HL-60/S4 treated with phorbol 12-myristate 13-acetate at 8.2 ng/mL for 4 days and 3 days (cell line): Measurements from ENCODE around the gene NAB1.

Experiments
- in situ Hi-C: fragments of 300-500 bp; cut with MboI; formaldehyde crosslinking; loops from 2 replicates; pipeline ENCODE4 v1.15.0; 2022; ENCODE audit warnings: low sequenced_read_pairs

The NAB1 gene

DNA sequence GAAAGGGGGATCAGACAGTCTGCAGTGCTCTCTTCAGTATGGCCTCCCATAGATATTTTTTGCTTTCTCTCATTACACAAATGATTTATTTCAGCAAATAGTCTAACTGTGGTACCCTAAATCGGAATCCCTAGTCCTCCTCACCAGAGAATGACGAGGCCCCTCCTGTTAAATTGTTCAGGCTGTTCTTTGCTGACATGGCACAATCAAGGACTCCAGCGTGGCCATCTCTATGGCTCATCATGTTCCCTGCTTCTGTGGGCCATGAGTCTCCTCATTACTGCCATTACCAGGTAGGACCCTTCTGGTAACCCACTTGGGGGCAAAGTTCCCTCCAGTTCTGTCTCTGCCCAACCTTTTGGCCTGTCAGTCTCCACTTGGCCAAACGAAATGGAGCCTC is 62.2 kb downstream of the NAB1 start:
- in situ Hi-C loops, result no loop called here

DNA sequence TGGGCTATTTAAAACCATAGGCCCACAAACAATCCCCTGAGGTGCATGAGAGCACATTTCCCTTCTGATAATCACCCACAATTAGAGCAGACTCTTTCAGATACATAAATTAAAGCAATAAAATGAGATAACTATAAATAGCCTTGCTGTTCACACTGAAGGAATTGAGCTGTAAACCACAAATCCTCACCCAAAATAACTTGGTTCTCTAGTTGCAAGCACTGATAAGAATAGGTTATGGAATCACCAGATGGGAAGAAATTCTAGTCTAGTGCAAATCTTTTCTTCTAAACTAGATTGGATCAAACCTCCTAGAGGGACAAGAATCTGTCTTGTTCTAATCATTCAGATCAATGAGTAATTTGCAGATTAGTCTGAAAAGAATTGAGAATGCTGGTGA is 64.6 kb downstream of the NAB1 start:
- in situ Hi-C loops, result no loop called here

DNA sequence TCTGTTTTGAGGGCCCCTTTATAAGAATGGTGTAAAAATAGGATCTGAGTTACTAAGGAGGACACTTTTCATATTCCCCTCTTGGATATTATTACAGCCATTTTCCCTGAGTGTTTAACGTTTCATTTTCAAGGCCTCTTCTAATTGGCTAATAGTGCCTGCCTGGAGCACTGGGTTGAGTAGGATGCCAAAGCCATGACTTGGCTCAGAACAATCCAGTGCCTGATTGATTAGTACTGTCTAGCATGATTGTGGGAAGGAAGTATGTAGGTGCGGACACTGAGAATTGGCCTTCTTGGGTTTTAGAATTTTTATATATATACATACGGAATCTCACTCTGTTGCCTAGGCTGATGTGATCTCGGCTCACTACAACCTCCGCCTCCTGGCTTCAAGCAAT is 66.1 kb downstream of the NAB1 start:
- in situ Hi-C loops, result no loop called here

DNA sequence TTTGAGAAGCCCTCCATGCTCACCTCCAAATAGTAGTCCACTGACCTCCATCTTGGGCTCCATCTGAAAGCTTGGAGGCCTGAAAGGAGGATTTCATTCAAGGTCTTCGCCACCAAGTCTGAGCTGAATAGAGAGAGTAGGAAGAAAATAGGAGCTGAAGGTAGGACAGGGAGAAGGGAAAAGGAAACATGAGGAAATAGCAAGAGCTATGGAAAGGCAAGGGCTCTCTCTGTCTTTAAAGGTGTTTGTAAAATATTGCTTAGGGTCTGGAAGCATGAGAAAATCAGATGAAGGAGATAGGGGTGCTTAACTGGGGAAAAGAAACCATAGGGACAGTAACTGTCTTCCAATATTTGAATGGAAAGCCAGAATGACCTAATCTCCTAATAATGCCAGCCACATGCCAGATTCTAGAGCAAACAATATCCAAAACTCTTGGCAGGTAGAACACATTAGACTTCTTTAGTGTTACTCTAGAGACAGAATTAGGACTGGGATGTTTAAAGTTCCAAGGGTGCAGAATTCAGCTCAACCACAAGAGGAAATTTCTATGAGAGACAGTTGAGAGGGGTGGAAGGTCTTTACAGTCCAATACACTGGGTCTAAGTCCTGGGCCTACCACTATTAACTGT is 67.4 kb downstream of the NAB1 start:
- in situ Hi-C loops, result no loop called here

DNA sequence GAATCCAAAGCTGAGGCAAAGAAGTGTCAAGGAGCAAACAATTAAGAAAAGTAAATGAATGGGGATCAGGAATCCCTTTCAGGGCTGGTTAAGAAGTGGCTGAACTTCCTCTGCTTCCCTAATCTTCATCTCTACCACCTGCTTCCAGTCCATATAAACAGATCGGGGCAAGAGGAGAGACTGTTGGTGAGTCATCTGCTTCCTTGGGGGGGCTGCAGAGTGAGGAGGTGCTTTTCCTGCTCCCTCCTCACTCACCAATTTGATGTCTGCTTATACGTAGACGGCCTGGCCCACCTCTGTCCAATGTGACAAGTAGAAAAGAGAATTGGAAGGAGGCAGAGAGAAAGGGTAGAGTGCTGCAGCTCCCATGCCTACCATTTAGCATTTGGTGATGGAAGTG is 68.4 kb downstream of the NAB1 start:
- in situ Hi-C loops, result no loop called here

DNA sequence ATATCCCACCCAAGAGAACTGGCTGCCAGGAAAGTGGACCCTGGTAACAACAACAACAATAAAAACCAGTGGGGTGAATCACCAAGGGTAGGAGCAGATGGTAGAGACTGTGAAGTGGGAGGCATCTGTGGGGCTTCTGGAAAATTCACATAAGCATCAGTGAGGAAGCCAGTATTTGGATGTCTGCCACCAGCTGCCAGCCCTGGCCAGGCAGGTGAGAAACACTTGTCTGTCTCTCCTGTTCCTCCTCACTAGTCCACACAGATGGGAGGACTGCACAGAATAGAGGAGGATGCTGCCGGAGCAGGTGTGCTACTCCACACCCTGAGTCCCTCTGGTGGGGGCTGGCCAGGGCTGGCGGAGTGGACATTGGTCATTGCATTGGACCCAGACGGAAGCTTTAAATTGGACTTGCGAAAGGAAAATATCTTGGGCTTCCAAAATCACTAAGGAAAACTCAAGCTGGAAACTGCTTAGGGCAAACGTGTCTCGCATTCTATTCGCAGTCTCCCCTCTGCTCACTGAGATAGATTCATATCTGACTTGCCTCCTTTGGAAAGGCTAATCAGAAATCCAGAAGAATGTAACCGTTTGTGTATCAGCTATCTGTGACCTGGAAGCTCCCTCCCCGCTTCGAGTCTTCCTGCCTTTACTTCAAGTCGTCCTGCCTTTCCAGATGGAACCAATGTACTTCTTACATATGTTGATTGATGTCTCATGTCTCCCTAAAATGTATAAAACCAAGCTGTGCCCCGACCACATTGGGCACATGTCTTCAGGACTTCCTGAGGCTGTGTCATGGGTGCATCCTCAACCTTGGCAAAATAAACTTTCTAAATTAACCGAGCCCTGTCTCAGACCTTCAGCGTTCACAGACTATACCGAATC is 69.1 kb downstream of the NAB1 start:
- in situ Hi-C loops, result no loop called here

DNA sequence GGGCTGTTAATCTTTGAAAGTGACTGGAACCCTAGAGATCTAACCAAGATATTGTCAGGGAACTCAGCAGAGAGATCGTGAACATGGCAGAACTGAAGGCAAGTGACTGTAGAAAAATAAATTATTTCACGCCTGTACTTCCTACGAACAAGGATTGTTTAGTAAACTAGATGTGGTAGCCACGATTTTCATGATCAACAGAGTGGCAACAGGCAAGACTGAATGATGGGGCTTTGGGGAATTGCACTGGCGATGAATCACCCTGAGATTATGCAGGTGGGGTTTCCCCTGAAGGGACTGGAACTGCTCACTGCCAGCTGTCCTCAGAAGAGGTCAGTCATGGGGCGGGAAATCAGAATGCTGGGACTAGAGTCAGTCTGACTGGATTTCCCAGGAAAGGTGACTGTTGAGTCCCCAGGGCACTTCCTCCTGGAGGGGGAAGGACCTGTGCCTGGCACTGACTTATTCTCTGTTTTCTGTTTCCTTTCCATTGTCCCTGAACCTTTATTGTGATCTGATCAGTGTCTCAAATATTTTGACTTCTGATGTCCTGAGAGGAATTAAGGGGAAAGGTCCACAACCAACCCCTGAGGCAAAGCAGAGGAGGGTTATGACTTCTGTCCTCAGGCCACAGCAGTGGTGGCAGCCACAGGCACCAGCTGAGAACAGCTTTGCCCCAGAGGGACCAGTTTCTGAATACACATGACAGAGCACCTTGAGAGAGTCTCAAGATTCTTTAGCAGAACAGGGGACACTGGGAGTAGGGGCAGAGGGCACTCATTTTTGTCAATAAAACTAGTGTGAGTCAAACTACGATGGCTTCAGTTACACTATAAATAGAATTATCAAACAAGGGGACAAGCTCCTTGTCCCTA is 70.0 kb downstream of the NAB1 start:
- in situ Hi-C loops, result no loop called here

DNA sequence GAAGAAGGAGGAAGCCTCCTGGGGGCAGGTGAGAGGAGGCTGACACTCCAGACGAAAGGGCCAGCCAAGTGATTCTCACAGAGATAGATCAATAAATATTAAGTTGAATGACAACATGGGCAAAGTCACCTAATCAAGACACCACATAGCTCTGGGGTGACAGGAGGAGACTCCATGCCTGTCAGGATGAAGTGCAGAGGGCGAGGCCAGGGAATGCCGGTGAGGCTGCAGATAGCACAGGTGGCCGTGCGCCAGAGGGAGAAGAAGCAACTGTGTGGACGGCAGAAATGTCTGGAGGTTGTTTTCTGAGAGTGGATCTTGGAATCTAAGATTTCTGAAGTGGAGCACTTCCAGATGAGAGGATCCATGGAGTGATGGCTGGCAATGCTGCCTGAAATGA is 71.4 kb downstream of the NAB1 start:
- in situ Hi-C loops, result no loop called here

DNA sequence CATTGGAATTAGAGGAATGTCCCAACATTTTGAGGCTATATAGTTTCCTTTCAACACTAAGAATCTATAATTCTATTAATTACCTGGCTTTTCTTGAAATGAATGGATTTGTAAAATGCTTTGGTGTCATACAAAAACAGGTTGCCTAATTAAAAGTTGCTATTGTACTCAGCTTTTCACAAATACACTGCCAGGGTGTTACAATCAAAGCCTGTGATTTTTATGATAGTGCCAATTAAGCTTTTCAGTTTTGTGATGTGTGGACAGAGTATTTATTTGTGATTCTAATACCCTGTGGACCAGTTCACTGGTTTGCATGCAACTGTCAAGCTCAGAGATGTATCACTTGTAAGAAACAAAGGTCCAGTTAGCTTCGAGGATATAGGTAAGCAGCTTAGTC is 71.8 kb downstream of the NAB1 start:
- in situ Hi-C loops, result no loop called here

DNA sequence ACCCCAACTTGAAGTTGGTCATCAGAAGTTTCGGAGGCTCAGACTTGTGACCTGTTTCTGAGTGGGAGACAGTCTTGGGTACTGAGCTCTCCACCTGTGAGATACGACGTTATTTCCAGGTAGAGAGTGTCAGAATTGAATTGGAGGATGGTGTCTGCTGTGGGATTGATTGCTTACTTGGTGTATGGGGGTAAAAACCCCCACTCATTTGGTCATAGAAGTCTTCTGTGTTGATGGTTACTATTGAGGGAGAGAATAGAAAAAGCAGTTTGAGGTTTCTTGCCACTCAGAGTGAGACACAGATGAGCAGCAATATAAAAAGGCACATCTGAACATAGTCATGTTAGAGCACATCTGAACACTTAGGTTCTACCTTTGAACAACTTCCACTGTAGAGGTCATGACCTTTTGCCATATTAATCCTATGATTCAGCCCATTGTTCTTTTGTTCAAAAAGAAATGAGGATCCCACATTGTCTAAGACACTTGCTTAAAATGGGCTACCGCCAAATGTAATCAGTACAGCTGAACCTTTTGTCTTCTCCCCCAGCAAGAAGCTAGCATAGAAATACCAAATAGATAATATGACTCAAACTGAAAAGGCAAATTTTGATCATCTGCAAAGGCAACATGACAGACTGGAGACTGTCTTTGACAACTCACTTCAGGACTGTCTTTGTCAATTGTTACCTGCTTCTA is 73.3 kb downstream of the NAB1 start:
- in situ Hi-C loops, result no loop called here

DNA sequence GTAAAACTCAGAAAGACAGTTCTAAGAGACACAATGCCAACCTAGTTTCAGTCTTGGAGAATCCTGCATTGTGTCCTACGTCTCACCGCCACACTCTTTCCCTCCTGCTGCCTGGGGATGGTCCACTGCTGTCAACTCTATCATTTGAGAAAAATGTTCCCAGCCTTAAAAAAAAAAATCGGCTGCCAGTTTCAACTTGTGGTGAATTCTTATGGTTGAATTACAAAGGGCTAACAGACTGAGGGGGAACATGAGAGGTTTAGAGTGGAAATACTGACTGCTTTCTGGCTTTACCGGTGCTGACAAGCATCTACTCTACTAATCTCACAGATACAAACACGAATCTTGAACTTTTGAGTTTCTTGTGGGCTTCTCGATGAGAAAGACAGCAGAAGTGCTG is 74.0 kb downstream of the NAB1 start:
- in situ Hi-C loops, result no loop called here

DNA sequence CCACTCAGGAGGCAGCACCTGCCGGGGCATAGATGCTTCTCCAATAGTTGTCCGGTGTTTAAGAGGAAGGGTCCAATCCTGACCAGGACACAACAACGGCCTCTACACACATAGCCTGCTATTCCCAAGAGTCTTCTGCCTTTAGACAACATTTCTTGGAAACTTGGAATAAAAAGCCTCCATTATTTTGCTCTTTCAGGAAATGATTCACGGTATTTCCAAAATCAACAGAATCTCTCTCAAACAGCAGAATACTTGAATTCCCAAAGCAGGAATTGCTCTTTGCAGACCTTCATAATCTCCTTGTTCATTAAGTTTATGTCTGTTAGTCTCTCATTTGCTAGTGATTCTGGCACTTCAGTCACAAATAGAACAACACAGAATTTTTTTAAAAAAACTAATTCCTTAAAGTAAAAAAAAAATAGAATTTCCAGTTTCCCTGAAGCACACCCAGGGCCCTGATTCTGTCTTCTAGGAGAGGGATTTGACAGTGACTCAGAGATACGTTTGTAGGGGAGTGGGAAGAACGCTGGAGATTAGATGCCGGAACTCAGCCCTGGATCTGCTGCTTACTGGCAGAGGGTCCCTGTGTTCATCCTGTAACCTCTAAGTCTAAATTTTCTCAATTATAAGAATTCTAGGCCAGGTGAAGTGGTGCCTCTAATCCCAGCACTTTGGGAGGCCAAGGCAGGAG is 74.7 kb downstream of the NAB1 start:
- in situ Hi-C loops, result no loop called here

DNA sequence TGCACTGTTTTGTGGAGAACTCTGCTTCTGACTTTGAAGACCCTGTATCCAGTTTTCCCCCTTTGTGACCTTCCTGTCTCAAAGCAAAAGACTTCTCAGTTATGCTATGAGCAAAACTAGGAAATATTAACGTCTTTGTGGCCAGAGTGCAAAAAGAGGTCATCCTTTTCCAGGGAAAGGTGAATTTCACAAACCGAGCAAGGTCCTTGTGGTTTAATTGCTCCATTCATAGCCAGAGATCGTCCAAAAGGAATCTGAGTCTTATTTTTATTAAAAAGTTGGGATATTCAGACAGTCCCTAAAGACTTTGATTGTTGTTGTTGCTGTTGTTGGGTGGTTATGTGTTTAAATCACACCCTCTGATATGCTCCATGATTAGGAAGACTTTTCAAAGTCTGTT is 77.4 kb downstream of the NAB1 start:
- in situ Hi-C loops, result no loop called here

DNA sequence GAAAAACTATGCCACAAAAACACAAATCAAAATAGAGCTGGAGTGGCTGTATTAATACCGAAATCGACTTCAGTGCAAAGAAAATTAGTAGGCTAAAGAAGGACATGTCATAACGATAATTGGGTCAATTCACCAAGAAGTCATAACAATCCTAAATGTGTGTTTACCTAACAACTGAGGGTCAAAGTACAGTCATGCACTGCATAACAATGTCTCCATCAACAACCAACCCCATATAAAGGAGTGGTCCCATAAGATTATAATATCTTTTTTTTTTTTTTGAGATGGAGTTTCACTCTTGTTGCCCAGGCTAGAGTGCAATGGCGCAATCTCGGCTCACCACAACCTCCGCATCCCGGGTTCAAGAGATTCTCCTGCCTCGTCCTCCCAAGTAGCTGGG is 87.5 kb downstream of the NAB1 start:
- in situ Hi-C loops, result no loop called here

DNA sequence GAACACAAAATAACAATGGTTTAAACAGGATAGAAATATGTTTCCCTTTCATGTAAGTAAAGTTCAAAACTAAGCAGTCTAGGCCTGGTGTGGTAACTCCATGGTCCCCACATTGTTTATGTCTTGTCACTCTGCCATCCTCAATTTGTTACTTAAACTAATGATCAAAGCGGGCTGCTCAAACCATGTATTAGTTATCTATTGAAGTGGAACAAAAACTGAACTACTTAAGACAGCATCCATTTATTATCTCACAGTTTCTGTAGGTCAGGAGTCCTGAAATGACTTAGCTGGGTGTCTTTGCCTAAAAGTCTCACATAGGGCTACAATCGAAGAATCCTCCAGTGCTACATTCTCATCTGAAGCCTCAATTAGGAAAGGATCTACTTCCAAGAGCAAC is 91.6 kb downstream of the NAB1 start:
- in situ Hi-C loops, result no loop called here
